ENCODE measurements around the gene AKR1C4. TPM values are rescaled to one million over a fixed set of nuclear protein-coding genes. Genes with fewer than 3 reads are reported as not detected.

AKR1C4 gene
- total RNA-seq (2021), result not detected in 2 replicates
- long read RNA-seq, result 0 reads

DNA sequence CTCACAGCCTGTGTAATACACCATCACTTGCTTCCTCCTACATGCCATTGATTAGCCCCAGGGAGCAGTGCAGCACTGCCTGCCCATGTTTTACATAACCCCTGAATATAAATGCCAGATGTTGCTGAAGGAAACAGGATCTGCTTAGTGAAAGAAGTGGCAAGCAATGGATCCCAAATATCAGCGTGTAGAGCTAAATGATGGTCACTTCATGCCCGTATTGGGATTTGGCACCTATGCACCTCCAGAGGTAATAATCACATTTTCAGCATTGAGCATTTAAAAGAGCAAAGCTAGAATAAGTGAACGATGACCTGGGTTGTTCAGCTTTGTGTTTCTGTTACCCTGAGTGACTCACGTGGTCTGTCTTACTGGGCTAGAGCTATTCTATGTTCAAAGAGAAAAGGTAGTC, at the start of gene AKR1C4:
Gene AKR1C4, plus strand, starts transcription at position 136 of the 412 bp plus-strand sequence. Its CDS starts 31 bp downstream, at position 167.
- no peak within 1 kb of the TSS for H3K27ac ChIP-seq (ENCODE audit: insufficient read length, low read depth, low read length)
- H3K4me2 ChIP-seq (ENCODE audit: insufficient read depth, insufficient read length, low read length), result no peak within 1 kb of the TSS
- no peaks in the 10 kb centered on the region for H3K4me1 Mint-ChIP-seq
- H3K27me3 ChIP-seq (ENCODE audit: insufficient read depth, low read length), result no peaks in the 10 kb centered on the region
- no peak within 1 kb of the TSS for H3K23ac ChIP-seq (ENCODE audit: insufficient read length, low read depth, low read length)
- H3K36me3 Mint-ChIP-seq (ENCODE audit: insufficient read depth in 1 of 3, low read depth in 3 of 3), result peaks cover 0 to 2% (median 0%) of the 10 kb centered on the region in 3 experiments; a peak in 1 of 7 replicates
- no peak within 1 kb of the TSS for H4K8ac ChIP-seq (replicated peaks; ENCODE audit: insufficient read length, low read depth, low read length)
- no peak within 1 kb of the TSS; a peak in 1 of 7 replicates for H3K27ac Mint-ChIP-seq
- H2BK120ac ChIP-seq (ENCODE audit: low read depth, low read length, poor library complexity, severe bottlenecking), result no peak within 1 kb of the TSS
- H2AK5ac ChIP-seq (ENCODE audit: insufficient read length, low read length), result no peak within 1 kb of the TSS
- H4K5ac ChIP-seq (ENCODE audit: insufficient read length, low read depth, low read length), result no peak within 1 kb of the TSS
- H2BK15ac ChIP-seq (ENCODE audit: low read depth, low read length), result no peak within 1 kb of the TSS
- H3K14ac ChIP-seq (ENCODE audit: insufficient read depth, low read length), result no peak within 1 kb of the TSS
- H4K20me1 ChIP-seq (ENCODE audit: control insufficient read depth, insufficient read depth, insufficient read length), result no peaks in the 10 kb centered on the region
- no peak within 1 kb of the TSS for H3K9ac ChIP-seq (ENCODE audit: extremely low read depth, insufficient read length, low read length)
- TF ChIP-seq, protein P1, sequence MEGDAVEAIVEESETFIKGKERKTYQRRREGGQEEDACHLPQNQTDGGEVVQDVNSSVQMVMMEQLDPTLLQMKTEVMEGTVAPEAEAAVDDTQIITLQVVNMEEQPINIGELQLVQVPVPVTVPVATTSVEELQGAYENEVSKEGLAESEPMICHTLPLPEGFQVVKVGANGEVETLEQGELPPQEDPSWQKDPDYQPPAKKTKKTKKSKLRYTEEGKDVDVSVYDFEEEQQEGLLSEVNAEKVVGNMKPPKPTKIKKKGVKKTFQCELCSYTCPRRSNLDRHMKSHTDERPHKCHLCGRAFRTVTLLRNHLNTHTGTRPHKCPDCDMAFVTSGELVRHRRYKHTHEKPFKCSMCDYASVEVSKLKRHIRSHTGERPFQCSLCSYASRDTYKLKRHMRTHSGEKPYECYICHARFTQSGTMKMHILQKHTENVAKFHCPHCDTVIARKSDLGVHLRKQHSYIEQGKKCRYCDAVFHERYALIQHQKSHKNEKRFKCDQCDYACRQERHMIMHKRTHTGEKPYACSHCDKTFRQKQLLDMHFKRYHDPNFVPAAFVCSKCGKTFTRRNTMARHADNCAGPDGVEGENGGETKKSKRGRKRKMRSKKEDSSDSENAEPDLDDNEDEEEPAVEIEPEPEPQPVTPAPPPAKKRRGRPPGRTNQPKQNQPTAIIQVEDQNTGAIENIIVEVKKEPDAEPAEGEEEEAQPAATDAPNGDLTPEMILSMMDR (conservative IDR thresholded peaks at IDR 0.05), result no peak
- no peak within 1 kb of the TSS for H2BK20ac ChIP-seq (ENCODE audit: low read depth, low read length, poor library complexity, severe bottlenecking)
- H2BK12ac ChIP-seq (ENCODE audit: insufficient read length, low read depth, low read length), result no peak within 1 kb of the TSS
- H2BK5ac ChIP-seq (ENCODE audit: insufficient read length, low read length), result no peak within 1 kb of the TSS
- peaks cover 12 to 63% of the 10 kb centered on the region in 2 experiments for H3K9me3 Mint-ChIP-seq
- no peaks in the 10 kb centered on the region for H3K4me1 ChIP-seq (ENCODE audit: insufficient read depth, low read length)
- no peak within 1 kb of the TSS for H2AFZ ChIP-seq (ENCODE audit: low read length)
- H3K9me3 ChIP-seq (ENCODE audit: control insufficient read depth, low read depth, low read length), result no peaks in the 10 kb centered on the region
- no peaks in the 10 kb centered on the region for H3K23me2 ChIP-seq (ENCODE audit: insufficient read length, low read depth, low read length, poor library complexity, severe bottlenecking)
- H3K27me3 Mint-ChIP-seq (ENCODE audit: low read depth), result no peaks in the 10 kb centered on the region; the same call in 1 of the 2 replicates
- no peak for DNase-seq
- H3K4ac ChIP-seq (ENCODE audit: low read depth, low read length), result no peak within 1 kb of the TSS
- H3T11ph ChIP-seq (ENCODE audit: low read length), result no peak within 1 kb of the TSS
- H3K56ac ChIP-seq (ENCODE audit: insufficient read length, low read depth, low read length), result no peak within 1 kb of the TSS
- H4K91ac ChIP-seq (ENCODE audit: insufficient read length, low read depth, low read length), result no peak within 1 kb of the TSS
- no peak within 1 kb of the TSS for H3K18ac ChIP-seq (ENCODE audit: insufficient read length, low read depth, low read length)
- no peak within 1 kb of the TSS for H3K4me3 Mint-ChIP-seq
- WGBS (ENCODE audit: extremely low coverage, insufficient read length, low lambda C conversion rate), result no CpG with 5 or more reads among the region's 4 CpGs
- H3K79me2 ChIP-seq (ENCODE audit: insufficient read depth, low read length), result no peaks in the 10 kb centered on the region
- no peaks in the 10 kb centered on the region for H3K79me1 ChIP-seq (ENCODE audit: insufficient read depth, low read depth, low read length, poor library complexity, severe bottlenecking)

Data from H9 (cell line).